WTC11 (cell line): ENCODE measurements around the gene MTREX. TPM values are rescaled to one million over a fixed set of nuclear protein-coding genes. Genes with fewer than 3 reads are reported as not detected.

Experiments
- ATAC-seq: fragments of 200-7000 bp; cut with Tn5 transposase; 2 replicates; pipeline ENCODE4 v1.10.0; 2021; ENCODE audit warnings: mild to moderate bottlenecking, moderate library complexity
- CTCF ChIA-PET: fragments of 300-600 bp; sonication (Branson Sonifier 250); formaldehyde crosslinking; loops from one replicate; lab custom pipeline; 2021; ENCODE audit warnings: antibody characterized with exemption; lab: Charles Lee
- POLR2A ChIA-PET: fragments of 350-600 bp; sonication (Branson Sonifier 250); formaldehyde crosslinking; loops from one replicate; lab custom pipeline; 2021; ENCODE audit warnings: antibody characterized with exemption; lab: Charles Lee
- DNase-seq: peaks from one replicate; pipeline ENCODE4 v3.0.0; 2021; ENCODE audit warnings: low spot score
- H3K27ac Mint-ChIP-seq: 2 replicates; pipeline ENCODE4 v1.8.0; 2021; ENCODE audit warnings: mixed read lengths
- H3K27me3 Mint-ChIP-seq: 2 replicates; pipeline ENCODE4 v1.8.0; 2021; ENCODE audit warnings: low read depth, mild to moderate bottlenecking, moderate library complexity, mixed read lengths
- H3K36me3 Mint-ChIP-seq: 2 replicates; pipeline ENCODE4 v1.8.0; 2021; ENCODE audit warnings: mixed read lengths
- H3K4me1 Mint-ChIP-seq: 2 replicates; pipeline ENCODE4 v1.8.0; 2022; ENCODE audit warnings: mixed read lengths
- H3K4me3 Mint-ChIP-seq: 2 replicates; pipeline ENCODE4 v1.8.0; 2021; ENCODE audit warnings: mild to moderate bottlenecking, moderate library complexity, mixed read lengths
- H3K9me3 Mint-ChIP-seq: 2 replicates; pipeline ENCODE4 v1.8.0; 2021; ENCODE audit warnings: mixed read lengths
- ATF1 ChIP-seq: sonication (generic); formaldehyde crosslinking; IDR thresholded peaks from 2 replicates; pipeline ENCODE4 v1.8.1; 2023; ENCODE audit warnings: mild to moderate bottlenecking, moderate library complexity, missing genetic modification reagents
- CBFB ChIP-seq: sonication (generic); formaldehyde crosslinking; IDR thresholded peaks from 2 replicates; pipeline ENCODE4 v1.8.1; 2022; ENCODE audit warnings: mild to moderate bottlenecking, low read depth, missing genetic modification reagents
- CREM ChIP-seq: sonication (generic); formaldehyde crosslinking; IDR thresholded peaks from 2 replicates; pipeline ENCODE4 v1.8.1; 2022; ENCODE audit warnings: mild to moderate bottlenecking, missing genetic modification reagents, moderate library complexity
- ERG ChIP-seq: fragments of 250-450 bp; sonication (Bioruptor Pico); IDR thresholded peaks from 2 replicates; pipeline ENCODE4 v1.8.0; 2021; ENCODE audit warnings: mild to moderate bottlenecking
- ETV6 ChIP-seq: sonication (generic); formaldehyde crosslinking; IDR thresholded peaks from 2 replicates; pipeline ENCODE4 v1.8.1; 2022; ENCODE audit warnings: mild to moderate bottlenecking, missing genetic modification reagents
- FOXP1 ChIP-seq: sonication (generic); formaldehyde crosslinking; IDR thresholded peaks from 2 replicates; pipeline ENCODE4 v1.8.0; 2022; ENCODE audit warnings: missing genetic modification reagents, mild to moderate bottlenecking, moderate library complexity, borderline replicate concordance
- KAT7 ChIP-seq: sonication (generic); formaldehyde crosslinking; IDR thresholded peaks from 2 replicates; pipeline ENCODE4 v1.8.1; 2023; ENCODE audit warnings: missing genetic modification reagents, mild to moderate bottlenecking, borderline replicate concordance
- MXD4 ChIP-seq: fragments of 250-450 bp; sonication (Bioruptor Pico); IDR thresholded peaks from 2 replicates; pipeline ENCODE4 v1.8.0; 2021; ENCODE audit warnings: mild to moderate bottlenecking, moderate library complexity, borderline replicate concordance
- NFATC4 ChIP-seq: fragments of 250-450 bp; sonication (Bioruptor Pico); IDR thresholded peaks from 2 replicates; pipeline ENCODE4 v1.9.0; 2021; ENCODE audit warnings: mild to moderate bottlenecking
- NR2C2 ChIP-seq: sonication (generic); formaldehyde crosslinking; IDR thresholded peaks from 2 replicates; pipeline ENCODE4 v1.8.0; 2022; ENCODE audit warnings: mild to moderate bottlenecking, missing genetic modification reagents
- OVOL2 ChIP-seq: fragments of 250-450 bp; sonication (Bioruptor Pico); IDR thresholded peaks from 2 replicates; pipeline ENCODE4 v1.9.0; 2021; ENCODE audit warnings: mild to moderate bottlenecking, borderline replicate concordance
- PRDM15 ChIP-seq: sonication (generic); formaldehyde crosslinking; IDR thresholded peaks from 2 replicates; pipeline ENCODE4 v1.8.0; 2022; ENCODE audit warnings: missing genetic modification reagents
- RORB ChIP-seq: fragments of 250-450 bp; sonication (Bioruptor Pico); IDR thresholded peaks from 2 replicates; pipeline ENCODE4 v1.9.0; 2021; ENCODE audit warnings: mild to moderate bottlenecking
- STAT6 ChIP-seq: sonication (generic); formaldehyde crosslinking; conservative IDR thresholded peaks from 2 replicates; pipeline ENCODE4 v1.8.1; 2023; ENCODE audit warnings: mild to moderate bottlenecking, low read depth, missing genetic modification reagents, moderate library complexity
- ZNF232 ChIP-seq: sonication (generic); formaldehyde crosslinking; IDR thresholded peaks from 2 replicates; pipeline ENCODE4 v1.8.0; 2022; ENCODE audit warnings: mild to moderate bottlenecking, missing genetic modification reagents
- ZNF396 ChIP-seq: fragments of 250-450 bp; sonication (Bioruptor Pico); IDR thresholded peaks from 2 replicates; pipeline ENCODE4 v1.8.0; 2021; ENCODE audit warnings: mild to moderate bottlenecking, moderate library complexity, borderline replicate concordance
- ZNF416 ChIP-seq: fragments of 250-450 bp; sonication (Bioruptor Pico); IDR thresholded peaks from 2 replicates; pipeline ENCODE4 v1.9.0; 2021; ENCODE audit warnings: mild to moderate bottlenecking, inconsistent platforms
- ZNF423 ChIP-seq: fragments of 250-450 bp; sonication (Bioruptor Pico); IDR thresholded peaks from 2 replicates; pipeline ENCODE4 v2.1.2; 2022; ENCODE audit warnings: mild to moderate bottlenecking, moderate library complexity
- total RNA-seq: library from RNA; stranded (reverse); gene quantifications from 3 replicates; pipeline ENCODE4 v1.2.3, GENCODE V29; 2021
- TF ChIP-seq, protein P1 (sequence below): sonication (generic); formaldehyde crosslinking; IDR thresholded peaks from 2 replicates; pipeline ENCODE4 v1.8.0; 2022; ENCODE audit warnings: mild to moderate bottlenecking, missing genetic modification reagents
- TF ChIP-seq, protein P2 (sequence below): sonication (generic); formaldehyde crosslinking; IDR thresholded peaks from 2 replicates; pipeline ENCODE4 v1.8.1; 2022; ENCODE audit warnings: mild to moderate bottlenecking, missing genetic modification reagents, moderate library complexity, borderline replicate concordance

The MTREX gene
- total RNA-seq, 1 experiment from 2014 or later: 110 TPM

- TF ChIP-seq, protein P1, sequence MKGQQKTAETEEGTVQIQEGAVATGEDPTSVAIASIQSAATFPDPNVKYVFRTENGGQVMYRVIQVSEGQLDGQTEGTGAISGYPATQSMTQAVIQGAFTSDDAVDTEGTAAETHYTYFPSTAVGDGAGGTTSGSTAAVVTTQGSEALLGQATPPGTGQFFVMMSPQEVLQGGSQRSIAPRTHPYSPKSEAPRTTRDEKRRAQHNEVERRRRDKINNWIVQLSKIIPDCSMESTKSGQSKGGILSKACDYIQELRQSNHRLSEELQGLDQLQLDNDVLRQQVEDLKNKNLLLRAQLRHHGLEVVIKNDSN (CRISPR knock-in tag): no peak
Measured at GRCh38 chr5:55437452-55437851, 129.7 kb downstream of the MTREX start (continued).

GRCh38 chr5:55437859-55438206, 130.0 kb downstream of the MTREX start:
- Mint-ChIP-seq H3K27ac (peak overlapping the region; percentile 64), H3K27me3 (no peaks in the 10 kb centered on the region), H3K4me1 (peaks cover 46% of the 10 kb centered on the region), H3K9me3 (peaks cover 28% of the 10 kb centered on the region), H3K36me3 (peaks cover 54% of the 10 kb centered on the region), H3K4me3 (no peak overlapping the region)
- DNase-seq (no peak), ATAC-seq (no peak; the same call in 1 of the 2 replicates)
- TF ChIP-seq KAT7 (CRISPR knock-in tag): no peak
- TF ChIP-seq NFATC4: no peak
- no peak for TF ChIP-seq MXD4
- no peak for TF ChIP-seq ERG (CRISPR knock-in tag)
- no peak for TF ChIP-seq ATF1 (CRISPR knock-in tag)
- TF ChIP-seq ETV6 (CRISPR knock-in tag): no peak
- TF ChIP-seq STAT6 (CRISPR knock-in tag): no peak
- TF ChIP-seq FOXP1 (CRISPR knock-in tag): no peak
- TF ChIP-seq NR2C2: no peak
- TF ChIP-seq, protein P2, sequence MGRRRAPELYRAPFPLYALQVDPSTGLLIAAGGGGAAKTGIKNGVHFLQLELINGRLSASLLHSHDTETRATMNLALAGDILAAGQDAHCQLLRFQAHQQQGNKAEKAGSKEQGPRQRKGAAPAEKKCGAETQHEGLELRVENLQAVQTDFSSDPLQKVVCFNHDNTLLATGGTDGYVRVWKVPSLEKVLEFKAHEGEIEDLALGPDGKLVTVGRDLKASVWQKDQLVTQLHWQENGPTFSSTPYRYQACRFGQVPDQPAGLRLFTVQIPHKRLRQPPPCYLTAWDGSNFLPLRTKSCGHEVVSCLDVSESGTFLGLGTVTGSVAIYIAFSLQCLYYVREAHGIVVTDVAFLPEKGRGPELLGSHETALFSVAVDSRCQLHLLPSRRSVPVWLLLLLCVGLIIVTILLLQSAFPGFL (CRISPR knock-in tag): no peak
- no peak for TF ChIP-seq ZNF416 (CRISPR knock-in tag)
- TF ChIP-seq RORB (CRISPR knock-in tag): no peak
- no peak for TF ChIP-seq ZNF423 (CRISPR knock-in tag)
- TF ChIP-seq CREM (CRISPR knock-in tag): no peak
- TF ChIP-seq ZNF396 (CRISPR knock-in tag): no peak
- TF ChIP-seq ZNF232 (CRISPR knock-in tag): no peak
- no peak for TF ChIP-seq CBFB (CRISPR knock-in tag)
- no peak for TF ChIP-seq OVOL2
- TF ChIP-seq PRDM15 (CRISPR knock-in tag): no peak
- CTCF ChIA-PET: interaction anchor here (5.1 kb wide), 1 partner anchor 254 kb away, joined by 21 read pairs; no protein-coding TSS in a partner anchor
- POLR2A ChIA-PET: no interaction called here
